GM13977 (cell line): ENCODE measurements around the gene NDUFA12.

Source experiments
- DNase-seq: peaks from one replicate; pipeline ENCODE4 v3.0.0; 2012; ENCODE audit warnings: low spot score
- in situ Hi-C: fragments of 300-500 bp; cut with MboI; formaldehyde crosslinking; loops from one replicate; pipeline ENCODE4 v1.12.0; 2022; ENCODE audit warnings: low sequenced_read_pairs, low pct_unique_long_range_greater_than_20kb, mixed read lengths, inconsistent platforms; ENCODE audit not compliant: unreplicated experiment
- TF ChIP-seq, protein P1 (sequence below): IDR thresholded peaks from 2 replicates; pipeline ENCODE4 v1.5.1; 2012; ENCODE audit warnings: mild to moderate bottlenecking, control low read depth; ENCODE audit not compliant: insufficient read depth; ENCODE audit errors: extremely low read depth, missing control alignments

NDUFA12 gene

GRCh38 chr12:94952325-94952724 lies 51.2 kb downstream of the NDUFA12 start:
- no peak for DNase-seq
- in situ Hi-C loops = no loop called here
- TF ChIP-seq, protein P1, sequence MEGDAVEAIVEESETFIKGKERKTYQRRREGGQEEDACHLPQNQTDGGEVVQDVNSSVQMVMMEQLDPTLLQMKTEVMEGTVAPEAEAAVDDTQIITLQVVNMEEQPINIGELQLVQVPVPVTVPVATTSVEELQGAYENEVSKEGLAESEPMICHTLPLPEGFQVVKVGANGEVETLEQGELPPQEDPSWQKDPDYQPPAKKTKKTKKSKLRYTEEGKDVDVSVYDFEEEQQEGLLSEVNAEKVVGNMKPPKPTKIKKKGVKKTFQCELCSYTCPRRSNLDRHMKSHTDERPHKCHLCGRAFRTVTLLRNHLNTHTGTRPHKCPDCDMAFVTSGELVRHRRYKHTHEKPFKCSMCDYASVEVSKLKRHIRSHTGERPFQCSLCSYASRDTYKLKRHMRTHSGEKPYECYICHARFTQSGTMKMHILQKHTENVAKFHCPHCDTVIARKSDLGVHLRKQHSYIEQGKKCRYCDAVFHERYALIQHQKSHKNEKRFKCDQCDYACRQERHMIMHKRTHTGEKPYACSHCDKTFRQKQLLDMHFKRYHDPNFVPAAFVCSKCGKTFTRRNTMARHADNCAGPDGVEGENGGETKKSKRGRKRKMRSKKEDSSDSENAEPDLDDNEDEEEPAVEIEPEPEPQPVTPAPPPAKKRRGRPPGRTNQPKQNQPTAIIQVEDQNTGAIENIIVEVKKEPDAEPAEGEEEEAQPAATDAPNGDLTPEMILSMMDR = no peak

- in situ Hi-C loops = no loop called here
- DNase-seq = no peak
- TF ChIP-seq, protein P1 = no peak
These were observed 52.2 kb downstream of the NDUFA12 start for GRCh38 chr12:94951071-94951934.

DNA sequence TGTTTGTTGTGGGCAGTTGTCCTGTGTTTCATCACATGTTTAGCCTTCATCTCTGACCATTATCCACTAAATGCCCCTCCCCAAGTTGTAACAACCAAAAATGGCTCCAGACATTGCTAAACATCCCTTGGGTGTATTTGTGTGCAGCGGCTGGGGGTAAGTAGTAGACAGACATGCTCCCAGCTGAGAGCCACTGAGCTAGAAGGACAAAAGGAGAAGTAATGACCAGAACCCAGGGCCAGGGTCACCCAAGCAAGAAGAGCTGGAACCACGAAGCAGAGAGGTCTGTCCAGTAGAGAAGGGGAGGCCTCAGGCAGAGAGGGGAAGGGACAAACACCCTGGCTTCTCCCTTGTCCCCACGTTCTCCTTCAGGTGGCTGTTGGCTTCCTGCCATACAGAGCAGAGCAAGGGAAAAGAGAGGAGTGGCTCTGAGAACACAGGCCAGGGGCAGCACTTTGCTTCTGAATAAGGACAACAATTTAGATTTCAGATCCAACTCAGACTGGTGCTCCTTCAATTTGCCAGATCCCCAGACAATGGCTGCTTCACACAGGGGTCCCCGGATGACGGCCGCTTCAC lies 55.2 kb downstream of the NDUFA12 start:
- in situ Hi-C loops = no loop called here
- TF ChIP-seq, protein P1 = no peak
- no peak for DNase-seq

GRCh38 chr12:94942663-94943062 lies 60.8 kb downstream of the NDUFA12 start:
- no peak for DNase-seq
- TF ChIP-seq, protein P1 = no peak
- in situ Hi-C loops = no loop called here

GRCh38 chr12:94941440-94941862 lies 62.0 kb downstream of the NDUFA12 start:
- in situ Hi-C loops = no loop called here
- TF ChIP-seq, protein P1 = no peak
- peak; percentile 20 for DNase-seq

DNA sequence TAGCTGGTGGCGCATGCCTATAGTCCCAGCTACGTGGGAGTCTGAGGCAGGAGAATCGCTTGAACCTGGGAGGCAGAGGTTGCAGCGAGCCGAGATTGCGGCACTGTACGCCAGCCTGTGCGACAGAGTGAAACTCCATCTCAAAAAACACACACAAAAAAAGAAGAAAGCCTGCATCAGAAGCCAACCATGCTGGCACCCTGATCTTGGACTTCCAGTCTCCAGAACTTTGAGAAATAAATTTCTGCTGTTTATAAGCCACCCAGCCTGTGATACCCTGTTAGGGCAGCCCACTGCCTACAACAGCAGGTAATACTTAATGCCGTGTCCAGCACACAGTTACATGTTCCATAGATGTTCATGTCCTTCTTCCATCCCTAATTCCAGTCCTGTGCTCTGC lies 62.7 kb downstream of the NDUFA12 start:
- DNase-seq = no peak
- in situ Hi-C loops = no loop called here
- TF ChIP-seq, protein P1 = no peak
